ENCODE data around the gene ZNF385B.

Gene ZNF385B

GRCh38 chr2:179746981-179747380 lies 114.4 kb downstream of the ZNF385B start:
- Histone ChIP-seq H3K4me2 (ENCODE audit: low read depth, low read length) (no peak overlapping the region), H3K36me3 (replicated peaks; ENCODE audit: insufficient read depth, low read length) (no peaks in the 10 kb centered on the region), H3K4me3 (ENCODE audit: low read length) (no peak overlapping the region), H3K9ac (ENCODE audit: low read length) (no peak overlapping the region), H3K9me2 (replicated peaks; ENCODE audit: insufficient read depth, low read length) (no peaks in the 10 kb centered on the region), H3K27me3 (replicated peaks; ENCODE audit: insufficient read depth, low read length) (no peaks in the 10 kb centered on the region), H3K27ac (ENCODE audit: low read length) (no peak overlapping the region), H4K20me1 (ENCODE audit: insufficient read depth, low read length) (no peaks in the 10 kb centered on the region), H2AFZ (ENCODE audit: low read length) (no peak overlapping the region), H3K9me3 (replicated peaks; ENCODE audit: insufficient read depth, low read length) (no peaks in the 10 kb centered on the region), H3F3A (ENCODE audit: insufficient read depth, low read length) (no peaks in the 10 kb centered on the region), H3K4me1 (ENCODE audit: low read length) (no peaks in the 10 kb centered on the region), H3K79me2 (ENCODE audit: low read length) (no peaks in the 10 kb centered on the region)
- no peak for DNase-seq
- TF ChIP-seq CTCF (IDR thresholded peaks at IDR 0.05; ENCODE audit: low read length) (no peak), EZH2phosphoT487 (IDR thresholded peaks at IDR 0.05; ENCODE audit: low read length) (no peak), EZH2 (optimal IDR thresholded peaks at IDR 0.05; ENCODE audit: low read depth, low read length) (no peak)

DNA sequence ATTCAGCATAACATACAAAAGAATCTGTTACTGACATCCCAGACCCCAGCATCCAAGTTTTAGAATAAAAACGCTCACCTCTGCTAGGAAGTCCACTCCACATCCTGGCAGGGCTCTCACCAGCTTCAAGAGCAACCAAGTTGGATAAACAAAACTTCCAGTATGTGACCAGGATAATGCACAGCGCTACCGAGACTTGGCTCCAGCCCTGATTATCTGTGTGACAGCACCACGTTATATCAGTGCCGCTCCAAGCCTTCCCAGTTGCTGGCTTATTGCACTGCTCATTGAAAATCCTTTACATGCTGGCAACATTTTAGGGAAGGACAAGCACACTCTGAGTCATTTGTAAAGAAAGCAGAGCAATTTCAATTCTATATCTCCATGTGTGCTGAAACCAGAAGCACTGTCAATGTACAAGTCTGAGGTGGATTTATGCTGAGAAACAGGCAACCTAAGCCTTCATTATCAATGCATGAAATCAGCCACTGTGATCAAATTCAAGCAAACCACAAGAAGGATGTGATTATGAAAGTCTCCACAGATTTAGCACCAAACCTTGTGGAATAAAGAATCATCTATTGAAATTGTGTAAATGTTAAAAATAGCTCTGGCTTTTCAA lies 115.7 kb downstream of the ZNF385B start:
- Histone ChIP-seq H3K36me3 (replicated peaks; ENCODE audit: insufficient read depth, low read length) (no peaks in the 10 kb centered on the region), H3K9me2 (replicated peaks; ENCODE audit: insufficient read depth, low read length) (no peaks in the 10 kb centered on the region), H4K20me1 (ENCODE audit: insufficient read depth, low read length) (no peaks in the 10 kb centered on the region), H3K9me3 (replicated peaks; ENCODE audit: insufficient read depth, low read length) (no peaks in the 10 kb centered on the region), H3K4me1 (ENCODE audit: low read length) (no peaks in the 10 kb centered on the region), H3F3A (ENCODE audit: insufficient read depth, low read length) (no peaks in the 10 kb centered on the region), H3K4me3 (ENCODE audit: low read length) (no peak overlapping the region), H3K9ac (ENCODE audit: low read length) (no peak overlapping the region), H3K79me2 (ENCODE audit: low read length) (no peaks in the 10 kb centered on the region), H2AFZ (ENCODE audit: low read length) (no peak overlapping the region), H3K27ac (ENCODE audit: low read length) (no peak overlapping the region), H3K4me2 (ENCODE audit: low read depth, low read length) (no peak overlapping the region), H3K27me3 (replicated peaks; ENCODE audit: insufficient read depth, low read length) (no peaks in the 10 kb centered on the region)
- DNase-seq: no peak
- TF ChIP-seq EZH2phosphoT487 (IDR thresholded peaks at IDR 0.05; ENCODE audit: low read length) (no peak), EZH2 (optimal IDR thresholded peaks at IDR 0.05; ENCODE audit: low read depth, low read length) (no peak), CTCF (IDR thresholded peaks at IDR 0.05; ENCODE audit: low read length) (no peak)

DNA sequence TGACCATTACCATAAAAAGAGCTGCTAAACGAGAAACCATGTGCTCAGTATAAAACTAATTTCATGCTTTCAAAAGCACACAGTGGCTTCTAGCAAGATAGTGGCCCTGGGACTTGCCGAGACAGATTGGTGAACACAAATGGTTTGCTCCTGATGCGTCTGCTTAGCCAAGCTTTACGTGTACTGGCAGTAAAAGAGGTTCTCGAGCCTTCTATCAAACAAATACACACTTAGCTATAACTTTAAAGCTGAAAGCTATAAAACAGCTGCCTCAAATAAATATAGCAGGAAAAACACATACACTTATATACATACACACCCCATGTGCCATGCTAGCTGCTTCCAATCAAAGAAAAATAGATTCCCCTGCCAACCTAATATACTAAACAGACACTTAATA lies 117.0 kb downstream of the ZNF385B start:
- H3K27me3 ChIP-seq (replicated peaks; ENCODE audit: insufficient read depth, low read length): no peaks in the 10 kb centered on the region
- no peak for TF ChIP-seq EZH2phosphoT487 (IDR thresholded peaks at IDR 0.05; ENCODE audit: low read length)
- TF ChIP-seq EZH2 (optimal IDR thresholded peaks at IDR 0.05; ENCODE audit: low read depth, low read length): no peak
- no peak for TF ChIP-seq CTCF (IDR thresholded peaks at IDR 0.05; ENCODE audit: low read length)
- no peak overlapping the region for H2AFZ ChIP-seq (ENCODE audit: low read length)
- H3K4me3 ChIP-seq (ENCODE audit: low read length): no peak overlapping the region
- H3F3A ChIP-seq (ENCODE audit: insufficient read depth, low read length): no peaks in the 10 kb centered on the region
- no peaks in the 10 kb centered on the region for H3K9me3 ChIP-seq (replicated peaks; ENCODE audit: insufficient read depth, low read length)
- no peaks in the 10 kb centered on the region for H4K20me1 ChIP-seq (ENCODE audit: insufficient read depth, low read length)
- no peaks in the 10 kb centered on the region for H3K36me3 ChIP-seq (replicated peaks; ENCODE audit: insufficient read depth, low read length)
- H3K4me2 ChIP-seq (ENCODE audit: low read depth, low read length): no peak overlapping the region
- no peaks in the 10 kb centered on the region for H3K79me2 ChIP-seq (ENCODE audit: low read length)
- no peak for DNase-seq
- H3K9ac ChIP-seq (ENCODE audit: low read length): no peak overlapping the region
- no peak overlapping the region for H3K27ac ChIP-seq (ENCODE audit: low read length)
- no peaks in the 10 kb centered on the region for H3K9me2 ChIP-seq (replicated peaks; ENCODE audit: insufficient read depth, low read length)
- no peaks in the 10 kb centered on the region for H3K4me1 ChIP-seq (ENCODE audit: low read length)

Measured in MM.1S (cell line).